Mononuclear cell (primary cell): ENCODE measurements around the gene PLSCR3. TPM values are rescaled to one million over a fixed set of nuclear protein-coding genes. Genes with fewer than 3 reads are reported as not detected.
"Not testable (repeated sequence)": the region's sequence is repeated elsewhere in the genome, so short reads cannot be mapped to it uniquely, and the experiment has no call there.

Experiments used
- H3K27me3 ChIP-seq: 2 replicates; pipeline ENCODE4 v1.6.0; 2011; ENCODE audit warnings: low read length, control low read depth; ENCODE audit not compliant: insufficient read depth
- H3K4me1 ChIP-seq: 2 replicates; pipeline ENCODE4 v1.5.1; 2011; ENCODE audit warnings: mild to moderate bottlenecking, low read length, control low read depth; ENCODE audit not compliant: insufficient read depth
- H3K4me3 ChIP-seq: 2 replicates; pipeline ENCODE4 v1.5.1; 2011; ENCODE audit warnings: mild to moderate bottlenecking, low read length, moderate library complexity
- H3K9me3 ChIP-seq: 2 replicates; pipeline ENCODE4 v1.5.1; 2011; ENCODE audit warnings: low read depth, mild to moderate bottlenecking, control low read depth, low read length
- total RNA-seq: library from RNA; depleted of rRNA; stranded (reverse); fragments of >200 nt; gene quantifications from one replicate; pipeline ENCODE4 v1.2.3, GENCODE V29; 2012

Gene PLSCR3
- total RNA-seq, 1 donor = 21.6 TPM

GRCh38 chr17:7382901-7383300, 11.4 kb downstream of the PLSCR3 start:
- Histone ChIP-seq H3K4me1 (peaks cover 15% of the 10 kb centered on the region), H3K4me3 (no peak overlapping the region), H3K27me3 (peaks cover 38% of the 10 kb centered on the region), H3K9me3 (no peaks in the 10 kb centered on the region)

- Histone ChIP-seq H3K9me3 (no peaks in the 10 kb centered on the region), H3K4me3 (no peak within 1 kb of the TSS), H3K27me3 (peaks cover 38% of the 10 kb centered on the region), H3K4me1 (peaks cover 15% of the 10 kb centered on the region)
These were observed 13.3 kb downstream of the PLSCR3 start, which contains the start of gene TNK1 for GRCh38 chr17:7380855-7381683. Gene TNK1 (plus strand): TSS chr17:7381089. CDS start chr17:7382927, 1,838 bp downstream.

- Histone ChIP-seq H3K27me3 (peaks cover 38% of the 10 kb centered on the region), H3K4me1 (peaks cover 15% of the 10 kb centered on the region), H3K4me3 (no peak overlapping the region), H3K9me3 (no peaks in the 10 kb centered on the region)
These were observed 14.0 kb downstream of the PLSCR3 start for GRCh38 chr17:7380321-7380720.

- H3K4me1 ChIP-seq = peaks cover 8% of the 10 kb centered on the region
- H3K4me3 ChIP-seq = no peak overlapping the region
- H3K27me3 ChIP-seq = peaks cover 38% of the 10 kb centered on the region
- no peaks in the 10 kb centered on the region for H3K9me3 ChIP-seq
These were observed 15.2 kb downstream of the PLSCR3 start for GRCh38 chr17:7379134-7379533.

GRCh38 chr17:7374353-7374752, 20.0 kb downstream of the PLSCR3 start:
- Histone ChIP-seq H3K4me1 (no peaks in the 10 kb centered on the region), H3K9me3 (no peaks in the 10 kb centered on the region), H3K27me3 (peaks cover 4% of the 10 kb centered on the region), H3K4me3 (no peak overlapping the region)

- Histone ChIP-seq H3K9me3 (no peaks in the 10 kb centered on the region), H3K27me3 (no peaks in the 10 kb centered on the region), H3K4me3 (no peak overlapping the region), H3K4me1 (no peaks in the 10 kb centered on the region)
These were observed 23.5 kb downstream of the PLSCR3 start for GRCh38 chr17:7370853-7371252.

- H3K4me3 ChIP-seq = no peak overlapping the region
- no peaks in the 10 kb centered on the region for H3K9me3 ChIP-seq
- H3K4me1 ChIP-seq = no peaks in the 10 kb centered on the region
- no peaks in the 10 kb centered on the region for H3K27me3 ChIP-seq
These were observed 24.5 kb downstream of the PLSCR3 start for GRCh38 chr17:7369825-7370224.

- H3K4me1 ChIP-seq, H3K9me3 ChIP-seq, H3K4me3 ChIP-seq, H3K27me3 ChIP-seq: not testable (repeated sequence)
These were observed 25.7 kb downstream of the PLSCR3 start for GRCh38 chr17:7368599-7368994.

- Histone ChIP-seq H3K4me1 (no peaks in the 10 kb centered on the region), H3K4me3 (no peak overlapping the region), H3K9me3 (no peaks in the 10 kb centered on the region), H3K27me3 (no peaks in the 10 kb centered on the region)
These were observed 26.3 kb downstream of the PLSCR3 start for GRCh38 chr17:7367918-7368598.

- no peaks in the 10 kb centered on the region for H3K9me3 ChIP-seq
- no peaks in the 10 kb centered on the region for H3K27me3 ChIP-seq
- no peaks in the 10 kb centered on the region for H3K4me1 ChIP-seq
- H3K4me3 ChIP-seq = no peak overlapping the region
These were observed 27.2 kb downstream of the PLSCR3 start for GRCh38 chr17:7367083-7367482.

GRCh38 chr17:7365963-7366362, 28.4 kb downstream of the PLSCR3 start:
- H3K27me3 ChIP-seq, H3K4me3 ChIP-seq, H3K9me3 ChIP-seq, H3K4me1 ChIP-seq: not testable (repeated sequence)

GRCh38 chr17:7363311-7363710, 31.0 kb downstream of the PLSCR3 start:
- H3K9me3 ChIP-seq = no peaks in the 10 kb centered on the region
- H3K4me1 ChIP-seq = no peaks in the 10 kb centered on the region
- H3K27me3 ChIP-seq = no peaks in the 10 kb centered on the region
- H3K4me3 ChIP-seq = no peak overlapping the region

- Histone ChIP-seq H3K27me3 (no peaks in the 10 kb centered on the region), H3K9me3 (no peaks in the 10 kb centered on the region), H3K4me1 (no peaks in the 10 kb centered on the region), H3K4me3 (no peak overlapping the region)
These were observed 32.4 kb downstream of the PLSCR3 start for GRCh38 chr17:7361906-7362305.

GRCh38 chr17:7357381-7357780, 36.9 kb downstream of the PLSCR3 start:
- H3K9me3 ChIP-seq = no peaks in the 10 kb centered on the region
- H3K4me3 ChIP-seq = no peak overlapping the region

GRCh38 chr17:7356756-7357155, 37.6 kb downstream of the PLSCR3 start:
- H3K4me3 ChIP-seq = no peak overlapping the region
- H3K4me1 ChIP-seq = peaks cover 28% of the 10 kb centered on the region
- H3K9me3 ChIP-seq = no peaks in the 10 kb centered on the region
- H3K27me3 ChIP-seq = no peaks in the 10 kb centered on the region

More at GRCh38 chr17:7357381-7357780, 36.9 kb downstream of the PLSCR3 start:
- Histone ChIP-seq H3K27me3 (no peaks in the 10 kb centered on the region), H3K4me1 (peaks cover 24% of the 10 kb centered on the region)
